A673 (cell line): ENCODE data around the gene TRPV2. TPM values are rescaled to one million over a fixed set of nuclear protein-coding genes. Genes with fewer than 3 reads are reported as not detected.

Source experiments
- BruUV-seq: library from RNA; stranded (reverse); fragments of 400-500 nt; replicated peaks from 2 replicates; lab custom pipeline; 2021; lab: Mats Ljungman, UMichigan
- CTCF ChIA-PET: fragments of 300-600 bp; sonication (Branson Sonifier 250); formaldehyde crosslinking; loops from one replicate; lab custom pipeline; 2022; ENCODE audit warnings: antibody characterized with exemption; lab: Charles Lee
- POLR2A ChIA-PET: fragments of 300-600 bp; sonication (Branson Sonifier 250); formaldehyde crosslinking; loops from one replicate; lab custom pipeline; 2022; ENCODE audit warnings: antibody characterized with exemption; ENCODE audit not compliant: low non-redundant PET; lab: Charles Lee
- DNase-seq: peaks from one replicate; pipeline ENCODE4 v3.0.0-alpha.2; 2015; ENCODE audit warnings: low spot score
- H3K27ac ChIP-seq: fragments of 200-600 bp; sonication (generic); 2 replicates; pipeline ENCODE4 v1.5.1; 2016; ENCODE audit warnings: mixed run types, low read depth, mild to moderate bottlenecking, mixed read lengths, antibody characterized with exemption, low read length; ENCODE audit not compliant: poor library complexity, severe bottlenecking
- H3K27me3 ChIP-seq: fragments of 200-600 bp; sonication (generic); replicated peaks from 2 replicates; pipeline ENCODE4 v1.6.1; 2017; ENCODE audit warnings: mixed run types, low read depth, mild to moderate bottlenecking, mixed read lengths, antibody characterized with exemption, low read length; ENCODE audit not compliant: insufficient read depth, poor library complexity
- H3K36me3 ChIP-seq: fragments of 200-600 bp; sonication (generic); 2 replicates; pipeline ENCODE4 v1.6.1; 2016; ENCODE audit warnings: mixed run types, mild to moderate bottlenecking, mixed read lengths, antibody characterized with exemption, low read length; ENCODE audit not compliant: insufficient read depth, poor library complexity, severe bottlenecking
- H3K4me1 ChIP-seq: fragments of 200-600 bp; sonication (generic); 2 replicates; pipeline ENCODE4 v1.6.1; 2017; ENCODE audit warnings: mixed run types, mild to moderate bottlenecking, mixed read lengths, antibody characterized with exemption, low read length; ENCODE audit not compliant: insufficient read depth, poor library complexity, severe bottlenecking
- H3K4me3 ChIP-seq: fragments of 200-600 bp; sonication (generic); 2 replicates; pipeline ENCODE4 v1.5.1; 2016; ENCODE audit warnings: low read depth, mixed run types, mild to moderate bottlenecking, mixed read lengths, low read length; ENCODE audit not compliant: poor library complexity, severe bottlenecking
- H3K9me3 ChIP-seq: fragments of 200-600 bp; sonication (generic); 2 replicates; pipeline ENCODE4 v1.6.1; 2016; ENCODE audit warnings: mixed run types, low read depth, mild to moderate bottlenecking, mixed read lengths, antibody characterized with exemption, low read length; ENCODE audit not compliant: poor library complexity, severe bottlenecking
- EZH2 ChIP-seq: fragments of 200-600 bp; sonication (generic); IDR thresholded peaks from 2 replicates; pipeline ENCODE4 v1.6.1; 2017; ENCODE audit warnings: borderline replicate concordance, low read depth, mild to moderate bottlenecking, mixed read lengths, antibody characterized with exemption, low read length; ENCODE audit not compliant: poor library complexity, severe bottlenecking
- intact Hi-C: fragments of 100-400 bp; cut with micrococcal nuclease; formaldehyde crosslinking; loops from one replicate; pipeline ENCODE4 v1.10.0; 2022; ENCODE audit not compliant: unreplicated experiment
- total RNA-seq: library from RNA; stranded (reverse); gene quantifications from 2 replicates; pipeline ENCODE4 v1.2.3, GENCODE V29; 2021
- TF ChIP-seq, protein P1 (sequence below): fragments of 300-800, 200-600 bp; sonication (generic); conservative IDR thresholded peaks from 2 replicates; pipeline ENCODE4 v1.5.1; 2017; ENCODE audit warnings: low read depth, mild to moderate bottlenecking, antibody characterized with exemption, low read length, moderate library complexity, mixed read lengths

TRPV2 gene
- total RNA-seq, 1 experiment from 2014 or later: not detected

DNA sequence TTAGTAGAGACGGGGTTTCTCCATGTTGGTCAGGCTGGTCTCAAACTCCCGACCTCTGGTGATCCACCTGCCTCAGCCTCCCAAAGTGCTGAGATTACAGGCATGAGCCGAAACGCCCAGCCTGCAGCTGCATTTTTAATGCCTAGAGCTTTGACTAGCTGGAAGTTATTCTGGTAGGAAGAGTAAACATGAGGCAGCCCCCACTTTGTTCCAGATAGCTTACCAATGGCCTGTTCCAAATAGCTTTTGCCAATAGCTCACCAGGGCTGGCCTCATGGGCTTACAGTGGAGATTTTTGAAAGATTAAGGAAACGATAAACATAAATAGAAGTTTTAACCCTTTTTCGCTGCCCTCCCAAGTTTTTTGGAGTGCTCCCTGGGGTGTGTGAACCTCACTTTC is 9.8 kb downstream of the TRPV2 start:
- BruUV-seq: no TSS peak
- POLR2A ChIA-PET: no interaction called here
- CTCF ChIA-PET: no interaction called here
- H3K36me3 ChIP-seq: no peaks in the 10 kb centered on the region
- H3K27me3 ChIP-seq: no peaks in the 10 kb centered on the region
- H3K4me3 ChIP-seq: no peak overlapping the region
- TF ChIP-seq EZH2: no peak
- TF ChIP-seq, protein P1, sequence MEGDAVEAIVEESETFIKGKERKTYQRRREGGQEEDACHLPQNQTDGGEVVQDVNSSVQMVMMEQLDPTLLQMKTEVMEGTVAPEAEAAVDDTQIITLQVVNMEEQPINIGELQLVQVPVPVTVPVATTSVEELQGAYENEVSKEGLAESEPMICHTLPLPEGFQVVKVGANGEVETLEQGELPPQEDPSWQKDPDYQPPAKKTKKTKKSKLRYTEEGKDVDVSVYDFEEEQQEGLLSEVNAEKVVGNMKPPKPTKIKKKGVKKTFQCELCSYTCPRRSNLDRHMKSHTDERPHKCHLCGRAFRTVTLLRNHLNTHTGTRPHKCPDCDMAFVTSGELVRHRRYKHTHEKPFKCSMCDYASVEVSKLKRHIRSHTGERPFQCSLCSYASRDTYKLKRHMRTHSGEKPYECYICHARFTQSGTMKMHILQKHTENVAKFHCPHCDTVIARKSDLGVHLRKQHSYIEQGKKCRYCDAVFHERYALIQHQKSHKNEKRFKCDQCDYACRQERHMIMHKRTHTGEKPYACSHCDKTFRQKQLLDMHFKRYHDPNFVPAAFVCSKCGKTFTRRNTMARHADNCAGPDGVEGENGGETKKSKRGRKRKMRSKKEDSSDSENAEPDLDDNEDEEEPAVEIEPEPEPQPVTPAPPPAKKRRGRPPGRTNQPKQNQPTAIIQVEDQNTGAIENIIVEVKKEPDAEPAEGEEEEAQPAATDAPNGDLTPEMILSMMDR: no peak
- intact Hi-C loops: no loop called here
- no peaks in the 10 kb centered on the region for H3K9me3 ChIP-seq
- no peak for DNase-seq
- no peaks in the 10 kb centered on the region for H3K4me1 ChIP-seq
- no peak overlapping the region for H3K27ac ChIP-seq

DNA sequence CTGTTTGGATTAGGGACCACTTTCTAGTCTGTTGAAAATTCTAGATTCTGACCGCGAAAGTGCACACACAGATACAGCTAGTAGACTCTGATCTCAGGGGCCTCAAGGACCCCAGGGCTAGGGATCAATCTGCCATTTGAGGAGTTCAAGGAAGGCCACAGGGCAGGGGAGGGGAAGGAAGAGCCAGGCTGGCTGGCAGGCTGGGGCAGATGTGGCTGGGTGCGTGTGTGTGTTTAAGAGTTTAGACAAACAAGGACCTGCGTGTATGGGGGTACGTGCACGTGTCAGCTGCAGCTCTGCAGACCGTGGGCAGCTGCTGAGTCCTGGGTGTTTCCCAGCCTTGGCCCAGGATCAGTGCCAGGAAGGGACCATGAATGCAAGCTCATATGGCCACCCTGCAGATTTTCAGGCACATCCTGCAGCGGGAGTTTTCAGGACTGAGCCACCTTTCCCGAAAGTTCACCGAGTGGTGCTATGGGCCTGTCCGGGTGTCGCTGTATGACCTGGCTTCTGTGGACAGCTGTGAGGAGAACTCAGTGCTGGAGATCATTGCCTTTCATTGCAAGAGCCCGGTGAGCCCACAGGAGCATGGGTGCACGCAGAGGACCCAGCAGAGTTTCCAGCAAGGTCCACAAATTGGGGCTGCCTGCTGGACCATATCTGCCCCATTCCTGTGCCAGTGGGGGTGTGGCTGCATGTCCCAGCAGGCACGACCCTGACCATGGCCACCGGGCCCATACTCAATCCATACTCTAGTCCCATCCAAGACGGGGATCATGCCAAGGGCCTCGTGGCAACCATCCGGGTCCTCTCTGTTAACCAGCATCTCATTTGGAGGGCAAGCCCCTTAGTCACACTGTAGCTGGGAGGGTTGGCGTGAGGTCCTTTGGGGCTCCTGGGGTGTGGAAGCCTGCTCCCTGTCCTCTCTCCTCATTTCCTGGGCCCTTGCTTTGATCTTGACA is 10.6 kb downstream of the TRPV2 start:
- POLR2A ChIA-PET: no interaction called here
- BruUV-seq: no TSS peak
- Histone ChIP-seq H3K27ac (no peak overlapping the region), H3K4me1 (no peaks in the 10 kb centered on the region), H3K9me3 (no peaks in the 10 kb centered on the region), H3K4me3 (no peak overlapping the region), H3K36me3 (no peaks in the 10 kb centered on the region), H3K27me3 (no peaks in the 10 kb centered on the region)
- intact Hi-C loops: no loop called here
- CTCF ChIA-PET: no interaction called here
- TF ChIP-seq, protein P1: no peak
- TF ChIP-seq EZH2: no peak
- DNase-seq: no peak

DNA sequence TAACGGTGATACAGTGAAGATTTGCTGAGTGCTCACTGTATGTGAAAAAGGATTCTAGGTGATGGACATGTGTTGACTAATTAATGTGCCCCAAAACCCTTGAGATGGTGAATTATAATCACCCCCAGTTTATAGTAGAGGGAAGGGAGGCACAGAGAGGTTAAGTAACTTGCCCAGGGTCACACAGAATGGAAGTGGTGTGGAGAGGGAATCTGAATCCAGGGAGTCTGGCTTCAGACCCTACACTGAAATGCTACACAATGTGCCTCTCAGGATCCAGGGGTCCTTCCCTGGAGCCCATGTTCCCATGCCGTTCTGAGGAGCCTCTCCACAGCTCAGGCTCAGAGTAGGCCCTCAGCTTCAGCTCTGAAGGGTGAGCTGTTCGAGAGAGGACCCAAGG is 11.6 kb downstream of the TRPV2 start:
- POLR2A ChIA-PET: no interaction called here

More for the DNA sequence above, 11.6 kb downstream of the TRPV2 start:
- DNase-seq: no peak
- Histone ChIP-seq H3K4me1 (no peaks in the 10 kb centered on the region), H3K27ac (no peak overlapping the region), H3K27me3 (no peaks in the 10 kb centered on the region), H3K9me3 (no peaks in the 10 kb centered on the region), H3K36me3 (no peaks in the 10 kb centered on the region), H3K4me3 (no peak overlapping the region)
- intact Hi-C loops: no loop called here
- no TSS peak for BruUV-seq
- TF ChIP-seq, protein P1: no peak
- no peak for TF ChIP-seq EZH2
- CTCF ChIA-PET: interaction anchor here (1.7 kb wide), 1 partner anchor 11 kb away, joined by 8 read pairs; no protein-coding TSS in a partner anchor
